SU-DHL-6 (cell line): ENCODE results near the gene CLASP1.

Experiments used
- CTCF ChIP-seq: fragments of 200-600 bp; sonication (generic); IDR thresholded peaks from one replicate; pipeline ENCODE4 v1.5.1; 2017; ENCODE audit warnings: antibody characterized with exemption, mild to moderate bottlenecking, low read length, moderate library complexity; ENCODE audit not compliant: insufficient read depth, poor library complexity, severe bottlenecking
- EZH2phosphoT487 ChIP-seq: fragments of 200-600 bp; sonication (generic), shearing (Covaris generic); conservative IDR thresholded peaks from 2 replicates; pipeline ENCODE4 v1.6.1; 2018; ENCODE audit warnings: mild to moderate bottlenecking, antibody characterized with exemption, low read length, moderate library complexity, mixed read lengths

GRCh38 chr2:121468936-121469335 is 180.3 kb downstream of the CLASP1 start:
- no peak for TF ChIP-seq CTCF
- no peak for TF ChIP-seq EZH2phosphoT487
